ENCODE data around the gene AGFG2.

Gene AGFG2

DNA sequence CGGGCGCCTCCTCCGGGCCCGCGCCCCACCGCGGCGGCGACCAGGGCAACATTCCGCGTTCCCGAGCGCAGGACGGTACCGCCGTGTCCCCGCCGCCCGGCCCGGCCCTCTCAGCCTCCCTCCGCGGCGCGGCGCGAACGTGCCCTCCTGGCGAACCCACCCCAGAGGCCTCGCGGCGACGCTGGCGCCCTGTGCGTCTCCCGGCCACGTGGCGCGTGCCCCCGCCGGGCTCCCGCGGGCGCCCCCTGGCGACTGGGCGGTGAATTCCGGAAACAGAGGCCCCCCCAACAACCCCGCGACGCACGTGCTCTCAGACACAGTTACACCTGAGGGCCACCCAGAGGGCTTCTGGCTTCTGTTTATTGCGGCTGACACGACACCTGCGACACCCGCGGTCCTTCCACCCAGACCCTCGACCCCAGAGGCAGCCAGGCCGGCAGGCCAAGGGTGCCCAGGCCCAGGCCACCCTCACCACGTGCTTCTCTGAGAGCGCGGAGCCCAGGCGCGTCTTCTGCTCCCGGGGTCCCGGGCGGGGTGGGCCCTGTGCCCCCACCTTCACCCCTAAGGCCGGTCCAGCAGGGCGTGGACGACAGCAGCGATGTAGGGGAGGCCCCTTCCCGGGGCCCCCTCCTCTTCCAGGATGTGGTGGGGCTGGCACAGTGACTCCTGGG, 34.8 kb downstream of the AGFG2 start, which contains the start of gene SAP25:
Gene SAP25, minus strand, starts transcription at position 210 of the 671 bp plus-strand sequence. Its CDS starts 158 bp downstream, at position 52.
- no peak for DNase-seq

DNA sequence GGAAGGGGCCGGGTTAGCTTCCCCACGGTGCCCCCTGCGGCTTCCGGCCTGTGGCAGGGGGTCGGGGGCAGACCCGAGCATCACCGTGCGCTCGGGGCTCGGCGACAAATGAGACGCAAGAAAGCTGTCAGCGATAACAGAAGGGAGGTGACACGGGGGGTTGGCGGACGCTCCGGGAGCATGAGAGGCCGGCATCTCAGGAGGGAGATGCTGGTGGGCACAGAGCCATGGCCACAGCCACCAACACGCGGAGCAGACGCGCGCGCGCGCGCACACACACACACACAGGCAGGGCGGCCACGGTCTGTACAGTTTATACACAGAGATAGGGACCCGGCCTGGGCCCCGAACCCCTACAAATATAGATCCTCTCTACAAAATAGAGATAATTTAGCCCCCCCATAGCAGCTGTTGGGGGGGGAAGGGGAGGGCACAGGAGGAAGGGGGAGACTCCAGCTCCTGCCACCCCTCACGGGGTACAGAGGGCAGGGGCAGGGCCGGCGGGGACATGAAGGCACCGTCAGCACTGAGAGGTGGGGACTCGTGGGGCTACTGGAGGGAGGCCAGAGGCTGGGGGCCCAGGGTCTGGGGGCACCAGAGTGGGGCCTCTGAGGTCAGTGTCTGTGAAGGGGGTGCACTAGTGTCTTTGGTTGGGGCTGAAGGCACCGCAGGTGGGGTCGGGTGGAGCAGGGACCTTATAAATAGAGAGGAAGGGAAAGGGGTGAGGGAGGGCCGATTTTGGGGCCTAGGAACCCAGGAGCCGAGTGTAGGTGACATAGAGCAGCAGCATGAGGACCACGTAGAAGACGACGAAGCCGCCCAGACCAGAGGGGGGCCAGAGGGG, 35.6 kb downstream of the AGFG2 start:
- DNase-seq, result no peak

DNA sequence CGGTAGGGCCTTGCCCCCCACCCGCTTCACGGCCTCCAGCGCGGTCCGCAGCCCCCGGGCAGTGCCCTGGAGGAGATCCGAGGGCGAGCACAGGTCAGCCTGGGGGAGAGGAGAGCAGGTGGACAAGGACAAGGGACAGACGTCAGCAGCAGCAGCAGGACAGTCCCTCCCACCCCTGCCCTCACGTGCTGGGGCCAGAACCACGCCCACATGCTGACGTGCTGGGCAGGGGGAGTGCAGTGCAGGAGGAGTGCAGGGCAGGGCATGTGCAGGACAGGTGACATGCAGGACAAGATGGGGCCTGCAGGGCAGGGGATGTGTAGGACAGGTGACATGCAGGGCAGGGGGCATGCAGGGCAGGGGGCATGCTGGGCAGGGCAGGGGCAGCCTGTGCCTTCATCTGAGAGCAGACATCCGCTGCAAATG, 36.2 kb downstream of the AGFG2 start:
- DNase-seq, result no peak

DNA sequence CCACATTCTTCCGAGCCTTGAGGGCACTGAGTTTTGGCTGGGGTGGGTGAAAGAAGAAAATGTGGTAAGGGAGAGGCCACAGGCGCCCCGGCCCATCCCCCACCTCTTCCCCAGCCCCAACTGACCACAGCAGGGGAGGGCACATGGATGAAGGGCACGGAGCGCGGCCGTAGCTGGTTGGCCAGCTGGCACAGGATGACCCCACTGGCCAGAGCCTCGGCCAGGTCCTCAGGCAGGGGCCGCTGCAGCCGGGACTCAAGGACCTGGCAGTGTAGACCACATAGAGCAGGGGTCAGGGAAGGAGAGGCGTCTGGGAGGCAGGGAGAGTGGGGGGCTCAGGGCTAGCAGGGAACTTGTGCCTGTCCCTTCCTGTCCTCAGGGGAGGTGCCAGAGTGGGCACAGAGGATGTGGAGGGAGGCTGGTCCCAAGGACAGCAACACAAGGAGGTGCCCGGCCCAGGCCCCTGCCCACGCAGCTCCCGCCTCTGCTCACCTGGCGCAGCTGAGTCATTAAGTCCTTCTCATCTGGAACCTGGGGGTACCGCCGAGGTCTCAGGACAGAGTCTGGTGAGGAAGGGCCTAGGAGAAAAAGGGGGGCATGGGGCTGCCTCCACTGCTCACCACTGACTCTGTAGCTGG, 36.9 kb downstream of the AGFG2 start:
- no peak for DNase-seq

GRCh38 chr7:100576384-100576993, 37.5 kb downstream of the AGFG2 start:
- no peak for DNase-seq

DNA sequence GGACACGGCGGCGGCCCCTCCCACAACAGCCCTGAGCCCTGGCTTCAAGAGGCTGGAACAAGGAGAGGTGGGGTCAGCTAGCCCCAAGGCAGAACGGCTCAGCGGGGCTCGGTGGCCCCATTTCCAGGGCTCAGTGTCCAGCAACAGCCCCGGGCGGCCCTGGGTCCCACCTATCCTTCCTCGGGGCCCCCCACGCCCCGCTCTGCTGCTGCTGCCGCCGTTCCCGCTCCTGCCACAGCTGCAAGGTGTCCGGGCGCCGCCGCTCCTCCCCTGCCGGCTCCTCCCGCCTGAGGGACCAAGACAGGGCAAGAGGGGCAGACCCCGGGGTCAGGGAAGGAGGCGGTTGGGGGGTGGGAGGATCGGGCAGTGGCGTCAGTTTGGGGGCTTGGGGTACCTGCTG, 38.1 kb downstream of the AGFG2 start:
- no peak for DNase-seq

GRCh38 chr7:100577507-100577906, 38.5 kb downstream of the AGFG2 start:
- DNase-seq, result no peak

DNA sequence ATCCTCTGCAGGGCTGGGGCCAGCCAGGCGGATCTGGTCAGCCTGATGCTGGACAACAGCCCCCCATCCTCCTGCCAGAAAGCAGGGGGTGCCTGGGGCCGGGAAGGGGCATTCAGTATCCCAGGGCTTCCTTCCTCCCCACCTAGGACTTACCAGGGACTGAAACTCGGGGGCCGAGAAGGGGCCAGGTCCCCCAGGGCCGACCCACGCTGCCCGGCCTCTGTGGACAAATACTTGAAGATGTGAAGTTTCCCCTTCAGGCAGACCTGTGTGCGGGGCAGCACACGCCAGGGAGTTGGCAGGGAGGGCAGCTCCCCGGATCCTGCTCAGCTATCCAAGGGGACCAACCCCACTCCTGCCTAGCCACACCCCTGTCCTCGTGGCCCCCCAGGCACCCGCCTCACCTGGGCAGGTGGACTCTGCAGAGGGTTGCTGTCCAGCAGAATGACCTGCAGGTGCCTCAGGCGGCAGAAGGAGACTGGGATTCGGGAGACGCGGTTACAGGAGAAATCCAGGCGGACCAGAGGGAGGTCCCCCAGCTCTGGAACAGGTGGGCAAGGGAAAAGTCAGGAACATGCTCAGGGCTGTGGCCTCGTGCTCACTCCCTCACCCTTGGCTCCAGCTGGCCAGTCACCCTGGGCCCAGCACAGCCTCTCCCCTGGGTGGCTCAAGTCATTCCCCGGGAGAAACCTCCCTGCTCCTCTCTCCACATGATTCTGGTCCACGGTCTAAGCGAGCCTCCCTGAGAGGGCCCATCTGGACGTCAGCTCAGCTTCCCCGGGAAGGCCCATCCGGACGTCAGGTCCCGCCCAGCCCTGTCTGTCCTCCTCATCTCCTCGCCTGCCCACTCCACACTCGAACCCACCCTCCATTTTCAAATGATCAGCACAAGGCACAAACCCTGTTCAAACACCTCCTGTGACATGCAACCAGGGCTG, 39.5 kb downstream of the AGFG2 start:
- DNase-seq, result no peak

GRCh38 chr7:100580466-100581283, 41.7 kb downstream of the AGFG2 start:
- DNase-seq, result no peak

DNA sequence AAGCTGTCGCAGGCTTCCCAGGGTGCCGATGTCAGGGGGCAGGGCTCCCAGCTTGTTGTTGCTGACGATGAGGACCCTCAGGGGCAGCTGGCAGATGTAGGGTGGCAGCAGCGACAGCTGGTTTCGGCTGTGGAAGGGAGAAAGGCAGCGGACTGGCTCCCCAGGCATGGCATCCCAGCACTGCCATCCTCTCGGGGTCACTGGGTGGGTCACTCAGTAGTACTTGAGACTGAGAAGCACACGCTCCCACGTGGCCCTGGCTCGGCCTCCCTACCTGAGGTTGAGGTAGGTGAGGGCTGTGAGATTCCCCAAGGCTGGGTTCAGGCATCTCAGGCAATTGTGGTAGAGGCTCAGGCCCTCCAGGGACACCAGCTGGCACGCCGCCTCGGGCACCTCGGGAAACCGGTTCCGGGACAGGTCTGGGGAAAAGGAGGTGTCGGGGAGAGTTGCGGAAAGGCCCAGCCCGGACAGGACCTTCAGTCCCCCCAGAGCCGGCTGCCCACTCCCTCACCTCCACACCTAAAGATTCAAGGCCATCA, 43.1 kb downstream of the AGFG2 start:
- DNase-seq, result no peak

GRCh38 chr7:100582650-100583049, 43.6 kb downstream of the AGFG2 start:
- DNase-seq, result no peak

GRCh38 chr7:100583132-100584053, 44.4 kb downstream of the AGFG2 start:
- DNase-seq, result no peak

GRCh38 chr7:100584054-100584682, 45.2 kb downstream of the AGFG2 start:
- DNase-seq, result no peak

DNA sequence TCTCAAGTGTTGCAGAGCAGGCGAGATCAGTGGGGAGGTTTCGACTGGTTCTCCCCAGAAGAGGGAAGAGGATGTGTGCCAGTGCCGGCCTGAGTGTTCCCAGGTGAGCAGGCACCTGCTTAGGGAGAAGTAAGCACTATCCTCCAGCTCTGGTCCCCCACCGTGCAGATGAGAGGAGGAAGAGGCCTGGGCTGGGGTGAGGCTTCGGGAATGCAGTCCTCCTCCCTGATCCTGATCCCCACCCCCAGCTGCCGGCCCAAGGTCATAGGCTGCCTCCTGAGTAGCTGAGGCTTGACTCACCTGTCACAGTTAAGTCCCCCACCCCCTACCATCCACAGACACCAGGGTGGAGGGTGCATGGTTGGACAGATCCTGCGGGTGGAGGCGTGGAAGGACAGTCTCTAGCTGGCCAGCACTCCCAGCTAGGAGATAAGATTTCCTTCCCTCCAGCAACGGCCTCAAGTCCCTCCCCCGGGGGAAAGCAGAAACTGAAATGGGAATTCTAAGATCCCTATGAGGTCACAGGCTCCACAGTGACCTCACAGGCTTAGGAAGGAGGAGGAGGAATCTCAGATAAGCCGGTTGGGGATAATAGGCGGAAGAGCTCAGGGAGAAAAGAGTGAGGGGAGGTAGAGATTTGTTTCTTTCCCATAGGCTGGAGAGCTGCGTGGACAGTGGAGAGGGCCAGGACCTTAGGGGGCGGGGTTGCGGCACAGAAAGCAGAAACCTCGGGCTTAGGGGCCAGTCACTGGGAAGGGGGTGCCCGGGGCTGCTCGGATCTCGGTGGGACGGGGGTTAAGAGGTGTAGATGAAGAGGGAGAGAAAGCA, 45.9 kb downstream of the AGFG2 start:
- no peak for DNase-seq

DNA sequence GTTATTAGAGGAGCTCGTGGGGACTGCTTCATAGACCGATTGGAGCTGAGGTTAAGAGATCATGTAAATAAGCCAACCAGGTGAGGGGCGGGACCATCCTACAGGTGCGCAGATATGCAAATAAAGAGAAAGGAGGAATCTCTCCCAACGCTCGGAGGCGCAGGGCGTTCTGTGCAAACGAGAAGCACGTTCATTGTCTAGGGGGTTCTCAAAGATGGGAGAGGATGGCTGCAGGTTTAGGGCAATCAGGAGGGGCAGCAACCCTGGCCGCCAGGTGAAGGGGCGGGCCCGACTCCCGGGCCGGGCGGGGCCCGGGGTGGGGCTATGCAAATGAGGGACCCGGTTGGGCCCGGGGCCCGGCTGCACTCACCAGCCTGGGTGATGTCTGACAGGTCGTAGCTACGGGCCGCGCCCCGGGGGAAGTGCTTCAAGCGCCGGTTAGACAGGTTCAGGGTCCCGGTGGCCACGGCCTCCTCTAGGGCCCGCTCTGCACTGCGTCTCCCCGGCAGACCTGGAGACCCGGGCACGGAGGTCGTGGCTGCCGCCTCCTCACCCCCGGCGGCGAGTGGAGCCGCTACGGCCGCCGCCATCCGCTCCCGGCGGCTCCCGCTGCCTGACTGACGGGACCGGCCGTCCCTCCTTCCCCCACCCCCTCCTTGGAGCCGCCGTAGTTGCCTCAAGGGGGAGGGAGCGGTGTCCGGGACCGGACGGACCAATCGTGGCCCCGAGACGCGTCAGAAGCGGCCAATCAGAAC, 46.7 kb downstream of the AGFG2 start, which contains the start of gene LRCH4:
Gene LRCH4, minus strand, starts transcription at position 619 of the 755 bp plus-strand sequence. Its CDS starts 29 bp downstream, at position 590.
- DNase-seq, result no peak

GRCh38 chr7:100586266-100587025, 47.4 kb downstream of the AGFG2 start, which contains the start of gene FBXO24:
Gene FBXO24, plus strand, starts transcription at chr7:100586328. Its CDS starts 298 bp downstream, at chr7:100586626.
- DNase-seq, result peak; percentile 97
